Psoas muscle (tissue), 8 donors: ENCODE results near the gene OR7C1. TPM values are rescaled to one million over a fixed set of nuclear protein-coding genes. Genes with fewer than 3 reads are reported as not detected.
"Not testable (repeated sequence)": the region's sequence is repeated elsewhere in the genome, so short reads cannot be mapped to it uniquely, and the experiment has no call there.

Source experiments
- ATAC-seq, 4 donors: fragments of 200-7000 bp; cut with Tn5 transposase; one replicate each; pipeline ENCODE4 v1.9.1; 2020; ENCODE audit warnings: moderate library complexity in 3 of 4, mild to moderate bottlenecking in 2 of 4
- DNase-seq, 2 donors: peaks; one replicate each; pipeline ENCODE4 v3.0.0-alpha.2; 2020
- H3K27ac ChIP-seq: fragments of 200-600 bp; one replicate; pipeline ENCODE4 v1.8.0; 2022
- H3K27me3 ChIP-seq, 3 donors: fragments of 200-600 bp in 1 of 3; one replicate each; pipeline versions ENCODE4 v1.6.1 to v1.8.0; 2013 to 2022; ENCODE audit warnings: low read length in 2 of 3, mild to moderate bottlenecking in 2 of 3, moderate library complexity in 1 of 3; ENCODE audit not compliant: insufficient read depth in 3 of 3
- H3K36me3 ChIP-seq, 2 donors: fragments of 200-600 bp in 1 of 2; one replicate each; pipeline versions ENCODE4 v1.6.1 to v1.8.0; 2013 to 2022; ENCODE audit warnings: low read depth in 1 of 2, mild to moderate bottlenecking in 1 of 2, moderate library complexity in 1 of 2; ENCODE audit not compliant: insufficient read depth in 1 of 2
- H3K4me1 ChIP-seq: fragments of 200-600 bp; one replicate; pipeline ENCODE4 v1.8.0; 2022
- H3K4me3 ChIP-seq: fragments of 200-600 bp; one replicate; pipeline ENCODE4 v1.8.0; 2022; ENCODE audit warnings: mild to moderate bottlenecking
- H3K9me3 ChIP-seq: fragments of 200-600 bp; one replicate; pipeline ENCODE4 v1.8.0; 2022
- CTCF ChIP-seq: fragments of 200-600 bp; IDR thresholded peaks from one replicate; pipeline ENCODE4 v1.8.0; 2022; ENCODE audit warnings: antibody characterized with exemption
- WGBS, 3 donors: extraction: QIAGEN DNeasy Blood & Tissue Kit; methylation state at CpG; one replicate each; pipeline versions ENCODE4 v1.1.6 to v1.1.7; 2013; 5-methylcytosine and 5-hydroxymethylcytosine counted together
- intact Hi-C, 2 donors: fragments of 100-400 bp; cut with DNase I; formaldehyde crosslinking; loops; one replicate each; pipeline versions ENCODE4 v1.11.0 to v1.14.2; 2022
- polyA plus RNA-seq, 3 donors: library from polyadenylated mRNA; stranded (reverse); fragments of 200-250 nt; gene quantifications; one replicate each; pipeline ENCODE4 v1.2.3, GENCODE V29; 2013
- total RNA-seq, 4 donors: library from RNA; stranded (reverse); fragmentation: NEBNext Ultra II Directional in 2 of 4; extraction: Animal tissue kit (Norgen Biotek cat#: 25700) in 2 of 4; gene quantifications; one replicate each; pipeline versions ENCODE4 v1.2.1 to v1.2.4, GENCODE V29; 2021 to 2023
- donor health status: healthy with polysubstance abuse.
- donor health status: DM: no; HTN: no; CAD: no; lungs with moderate emphysema.
- donor health status: Bipolar disorder and iron deficiency.
- donor health status: healthy.
- donor health status: DM: yes; HTN: yes; CAD: no.
- donor health status: DM: no; HTN: no; CAD: no.
- donor health status: DM: no; HTN: no; CAD: no.
- donor health status: DM: yes; HTN: yes; CAD: no.

OR7C1 gene
- total and polyA plus RNA-seq, 7 donors: under 0.01 to 0.04 (median 0.02) TPM; not detected in 4

DNA sequence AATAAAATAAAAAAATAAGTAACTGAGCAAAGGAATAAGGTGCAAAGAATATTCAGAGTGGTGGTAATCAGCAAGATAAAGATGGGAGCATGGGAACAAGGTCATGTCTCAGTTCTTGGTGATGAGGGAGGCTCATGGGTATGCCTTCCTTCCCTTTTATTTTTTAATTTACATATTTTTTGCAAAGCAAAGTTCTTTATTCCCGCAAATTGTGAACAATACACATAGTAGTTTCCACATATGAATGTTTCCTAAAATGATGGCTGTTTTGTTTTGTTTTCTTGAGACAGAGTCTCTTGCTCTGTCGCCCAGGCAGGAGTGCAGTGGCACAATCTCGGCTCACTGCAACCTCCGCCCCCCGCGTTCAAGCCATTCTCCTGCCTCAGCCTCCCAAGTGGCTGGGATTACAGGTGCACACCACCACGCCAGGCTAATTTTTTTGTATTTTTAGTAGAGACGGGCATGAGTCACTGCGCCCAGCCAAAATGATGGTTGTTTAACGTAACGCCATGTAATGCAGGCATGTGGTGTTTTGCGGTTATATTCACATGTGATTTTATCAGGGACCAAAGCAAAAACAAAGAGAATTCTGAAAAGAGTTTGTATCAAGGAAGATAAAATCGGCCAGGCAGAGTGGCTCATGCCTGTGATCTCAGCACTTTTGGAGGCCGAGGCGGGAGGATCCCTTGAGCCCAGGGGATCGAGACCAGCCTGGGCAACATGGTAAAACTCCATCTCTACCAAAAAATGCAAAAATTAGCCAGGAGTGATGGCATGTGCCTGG, 52.2 kb downstream of the OR7C1 start:
- H3K4me3 ChIP-seq: no peak overlapping the region
- TF ChIP-seq CTCF: no peak
- H3K27me3 ChIP-seq: peaks cover 0 to 4% (median 4%) of the 10 kb centered on the region in 3 donors
- H3K9me3 ChIP-seq: no peaks in the 10 kb centered on the region
- no peak for ATAC-seq
- intact Hi-C loops: no loop called here
- H3K4me1 ChIP-seq: no peaks in the 10 kb centered on the region
- no peak overlapping the region for H3K27ac ChIP-seq
- H3K36me3 ChIP-seq: no peaks in the 10 kb centered on the region
- WGBS, 3 donors: 84 to 88% (median 85%) methylated on average over 16 of the region's 16 CpGs
- no peak for DNase-seq

GRCh38 chr19:14781713-14782536, 53.1 kb downstream of the OR7C1 start:
- intact Hi-C loops, DNase-seq, ATAC-seq, H3K4me1 ChIP-seq, H3K27ac ChIP-seq, H3K4me3 ChIP-seq, H3K9me3 ChIP-seq, H3K36me3 ChIP-seq, H3K27me3 ChIP-seq: not testable (repeated sequence)
- 85 to 89% (median 88%) methylated on average over 17 of the region's 17 CpGs for WGBS, 3 donors

DNA sequence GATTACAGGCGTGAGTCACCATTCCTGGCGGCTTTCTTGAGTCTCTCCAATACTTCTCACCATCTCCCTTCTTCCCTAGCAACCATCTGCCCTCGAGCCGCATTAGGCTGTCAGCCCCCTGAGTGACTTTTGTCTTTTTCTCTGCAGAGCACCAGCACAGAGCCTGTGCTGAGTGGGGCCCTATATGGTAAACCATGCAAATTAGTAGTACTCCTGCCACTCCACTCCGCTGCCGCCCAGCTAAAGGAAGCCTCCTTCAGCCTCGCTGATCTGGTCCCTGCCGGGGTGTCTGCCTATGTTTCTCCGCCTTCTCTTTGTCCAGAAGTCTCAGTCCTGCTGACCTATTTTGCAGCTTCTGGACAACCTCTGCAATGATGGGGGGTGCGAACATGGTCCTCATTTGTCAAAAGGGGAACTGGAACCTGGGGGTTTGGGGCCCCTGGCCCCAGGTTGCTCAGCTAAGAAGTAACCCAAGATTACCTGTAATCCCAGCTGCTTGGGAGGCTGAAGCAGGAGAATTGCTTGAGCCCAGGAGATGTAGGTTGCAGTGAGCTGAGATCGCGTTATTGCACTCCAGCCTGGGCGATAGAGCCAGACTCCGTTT, 54.3 kb downstream of the OR7C1 start:
- H3K4me3 ChIP-seq, H3K27ac ChIP-seq, H3K36me3 ChIP-seq, H3K9me3 ChIP-seq, H3K27me3 ChIP-seq, intact Hi-C loops, H3K4me1 ChIP-seq, ATAC-seq, DNase-seq: not testable (repeated sequence)
- WGBS, 3 donors: 64 to 71% (median 65%) methylated on average over 12 to 14 of the region's 14 CpGs

DNA sequence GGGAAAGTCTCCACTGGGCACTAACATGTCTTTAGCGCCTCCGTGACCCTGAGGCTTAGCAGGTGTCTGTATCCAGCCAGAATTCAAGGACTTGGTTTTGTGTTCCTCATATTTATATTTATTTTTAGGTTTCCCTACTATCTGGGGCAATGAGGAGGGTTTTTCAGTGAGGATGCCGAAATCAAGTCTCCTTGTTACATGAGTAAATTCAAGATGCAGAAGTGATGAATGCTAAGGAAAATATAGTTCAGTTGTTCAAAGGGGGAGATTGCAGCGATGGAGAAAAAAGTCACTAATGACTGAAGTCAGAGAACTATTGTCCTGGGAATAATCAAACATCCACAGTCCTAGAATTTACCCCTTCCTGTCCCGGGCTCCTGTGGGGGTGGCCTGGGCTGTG, 55.8 kb downstream of the OR7C1 start:
- ATAC-seq (no peak), DNase-seq (no peak)
- TF ChIP-seq CTCF: no peak
- H3K36me3 ChIP-seq: no peaks in the 10 kb centered on the region
- no peaks in the 10 kb centered on the region for H3K9me3 ChIP-seq
- WGBS, 3 donors: 26 to 39% (median 30%) methylated on average over 5 of the region's 5 CpGs
- H3K27ac ChIP-seq: no peak overlapping the region
- H3K27me3 ChIP-seq: peaks cover 0 to 9% (median 2%) of the 10 kb centered on the region in 3 donors
- H3K4me1 ChIP-seq: no peaks in the 10 kb centered on the region
- no peak overlapping the region for H3K4me3 ChIP-seq
- intact Hi-C loops: no loop called here

DNA sequence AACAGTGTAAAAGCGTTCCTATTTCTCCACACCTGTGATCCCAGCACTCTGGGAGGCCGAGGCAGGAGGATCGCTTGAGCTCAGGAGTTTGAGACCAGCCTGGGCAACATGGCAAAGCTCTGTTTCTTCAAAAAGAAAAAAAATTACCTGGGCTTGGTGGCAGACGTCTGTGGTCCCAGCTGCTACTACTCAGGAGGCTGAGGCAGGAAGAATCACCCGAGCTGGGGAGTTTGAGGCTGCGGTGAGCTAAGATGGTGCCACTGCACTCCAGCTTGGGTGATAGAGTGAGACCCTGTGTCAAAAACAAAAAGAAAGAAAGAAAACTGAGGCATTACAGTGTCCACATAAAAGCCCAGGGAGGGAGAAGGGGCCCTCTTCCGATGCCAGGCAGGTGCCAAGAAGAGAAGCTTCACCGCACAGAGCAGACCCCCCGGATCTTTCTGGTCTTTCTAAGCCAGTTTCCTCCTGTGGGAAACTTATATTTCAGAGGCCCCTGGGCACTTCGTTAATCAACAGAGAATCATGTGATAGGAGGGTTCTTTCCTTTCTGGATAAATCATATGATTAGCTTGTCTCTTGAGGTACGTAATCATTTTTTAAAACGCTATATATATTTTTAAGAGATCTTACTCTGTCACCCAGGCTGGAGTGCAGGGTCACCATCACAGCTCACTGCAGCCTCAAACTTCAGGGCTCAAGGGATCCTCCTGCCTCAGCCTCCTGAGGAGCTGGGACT, 56.7 kb downstream of the OR7C1 start, which contains the start of gene ADGRE2:
TSS of gene ADGRE2 (minus strand) at position 451 of the 736 bp plus-strand sequence. CDS start 1,804 bp downstream, outside the sequence.
- ATAC-seq, H3K27me3 ChIP-seq, H3K4me1 ChIP-seq, H3K4me3 ChIP-seq, intact Hi-C loops, H3K36me3 ChIP-seq, H3K9me3 ChIP-seq, H3K27ac ChIP-seq, DNase-seq: not testable (repeated sequence)
- WGBS, 3 donors: 60 to 65% (median 61%) methylated on average over 12 of the region's 12 CpGs

DNA sequence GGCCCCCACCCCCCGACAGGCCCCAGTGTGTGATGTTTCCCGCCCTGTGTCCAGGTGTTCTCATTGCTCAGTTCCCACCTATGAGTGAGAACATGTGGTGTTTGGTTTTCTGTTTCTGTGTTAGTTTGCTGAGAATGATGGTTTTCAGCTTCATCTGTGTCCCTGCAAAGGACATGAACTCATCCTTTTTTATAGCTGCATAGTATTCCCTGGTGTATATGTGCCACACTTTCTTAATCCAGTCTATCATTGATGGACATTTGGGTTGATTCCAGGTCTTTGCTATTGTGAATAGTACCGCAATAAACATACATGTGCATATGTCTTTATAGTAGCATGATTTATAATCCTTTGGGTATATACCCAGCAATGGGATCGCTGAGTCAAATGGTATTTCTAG, 57.3 kb downstream of the OR7C1 start:
- ATAC-seq, H3K27ac ChIP-seq, H3K27me3 ChIP-seq, intact Hi-C loops, H3K36me3 ChIP-seq, H3K4me3 ChIP-seq, H3K4me1 ChIP-seq, H3K9me3 ChIP-seq, DNase-seq: not testable (repeated sequence)
- WGBS, 3 donors: 88 to 94% (median 90%) methylated on average over 4 of the region's 4 CpGs
